ENCODE data around the gene BMPR1B. TPM values are rescaled to one million over a fixed set of nuclear protein-coding genes. Genes with fewer than 3 reads are reported as not detected.

The BMPR1B gene
- total RNA-seq, 1 experiment from 2014 or later = 0.35 TPM

DNA sequence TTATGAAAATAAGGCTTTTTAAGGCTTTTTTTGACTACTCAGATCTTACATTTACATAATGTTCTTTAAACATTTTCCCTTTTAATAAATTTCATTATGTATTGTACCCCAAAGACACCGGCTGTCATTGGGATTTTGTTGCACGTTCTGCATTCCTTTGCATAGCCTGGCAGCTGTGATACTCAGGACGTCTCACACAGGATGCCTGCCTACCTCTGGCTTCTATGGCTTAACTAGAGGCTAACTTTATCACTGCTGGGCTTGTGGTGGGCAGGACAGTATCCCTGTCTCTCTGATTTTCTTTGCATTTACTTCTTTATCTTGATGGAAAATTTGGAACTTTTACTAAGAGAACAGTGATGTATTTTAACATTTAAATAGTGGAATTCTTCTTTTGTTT lies 147.8 kb downstream of the BMPR1B start:
- H3K27me3 Mint-ChIP-seq (ENCODE audit: low read depth) = no peaks in the 10 kb centered on the region
- no peak overlapping the region for H4K91ac ChIP-seq (ENCODE audit: insufficient read length, low read depth, low read length)
- H3K9ac ChIP-seq (ENCODE audit: extremely low read depth, insufficient read length, low read length) = no peak overlapping the region
- H3K18ac ChIP-seq (ENCODE audit: insufficient read length, low read depth, low read length) = no peak overlapping the region
- H2BK12ac ChIP-seq (ENCODE audit: insufficient read length, low read depth, low read length) = no peak overlapping the region
- H3K4me3 Mint-ChIP-seq = no peak overlapping the region
- H3K4me1 Mint-ChIP-seq = peaks cover 8 to 9% of the 10 kb centered on the region in 2 experiments
- H2BK5ac ChIP-seq (ENCODE audit: insufficient read length, low read length) = no peak overlapping the region
- no peaks in the 10 kb centered on the region for H3K27me3 ChIP-seq (ENCODE audit: insufficient read depth, low read length)
- no peak overlapping the region for H4K8ac ChIP-seq (replicated peaks; ENCODE audit: insufficient read length, low read depth, low read length)
- no peak overlapping the region for H3K23ac ChIP-seq (ENCODE audit: insufficient read length, low read depth, low read length)
- H3K4me2 ChIP-seq (ENCODE audit: insufficient read depth, insufficient read length, low read length) = no peak overlapping the region
- H3T11ph ChIP-seq (ENCODE audit: low read length) = no peak overlapping the region
- no peaks in the 10 kb centered on the region for H4K20me1 ChIP-seq (ENCODE audit: control insufficient read depth, insufficient read depth, insufficient read length)
- H2AFZ ChIP-seq (ENCODE audit: low read length) = no peak overlapping the region
- no peak overlapping the region for H2BK20ac ChIP-seq (ENCODE audit: low read depth, low read length, poor library complexity, severe bottlenecking)
- H4K5ac ChIP-seq (ENCODE audit: insufficient read length, low read depth, low read length) = no peak overlapping the region
- H3K9me3 Mint-ChIP-seq = no peaks in the 10 kb centered on the region
- no peaks in the 10 kb centered on the region for H3K36me3 Mint-ChIP-seq (ENCODE audit: insufficient read depth in 1 of 3, low read depth in 3 of 3)
- no peak overlapping the region for H3K56ac ChIP-seq (ENCODE audit: insufficient read length, low read depth, low read length)
- no peak overlapping the region for H3K27ac ChIP-seq (ENCODE audit: insufficient read length, low read depth, low read length)
- no peak overlapping the region for H2BK15ac ChIP-seq (ENCODE audit: low read depth, low read length)
- H3K9me3 ChIP-seq (ENCODE audit: control insufficient read depth, low read depth, low read length) = no peaks in the 10 kb centered on the region
- no peaks in the 10 kb centered on the region for H3K79me1 ChIP-seq (ENCODE audit: insufficient read depth, low read depth, low read length, poor library complexity, severe bottlenecking)
- no peak overlapping the region for H2BK120ac ChIP-seq (ENCODE audit: low read depth, low read length, poor library complexity, severe bottlenecking)
- no peak overlapping the region for H3K14ac ChIP-seq (ENCODE audit: insufficient read depth, low read length)
- H3K79me2 ChIP-seq (ENCODE audit: insufficient read depth, low read length) = no peaks in the 10 kb centered on the region
- DNase-seq = no peak
- H3K4ac ChIP-seq (ENCODE audit: low read depth, low read length) = no peak overlapping the region
- H3K23me2 ChIP-seq (ENCODE audit: insufficient read length, low read depth, low read length, poor library complexity, severe bottlenecking) = no peaks in the 10 kb centered on the region
- no peak overlapping the region; a peak in 1 of 7 replicates for H3K27ac Mint-ChIP-seq
- TF ChIP-seq, protein P1, sequence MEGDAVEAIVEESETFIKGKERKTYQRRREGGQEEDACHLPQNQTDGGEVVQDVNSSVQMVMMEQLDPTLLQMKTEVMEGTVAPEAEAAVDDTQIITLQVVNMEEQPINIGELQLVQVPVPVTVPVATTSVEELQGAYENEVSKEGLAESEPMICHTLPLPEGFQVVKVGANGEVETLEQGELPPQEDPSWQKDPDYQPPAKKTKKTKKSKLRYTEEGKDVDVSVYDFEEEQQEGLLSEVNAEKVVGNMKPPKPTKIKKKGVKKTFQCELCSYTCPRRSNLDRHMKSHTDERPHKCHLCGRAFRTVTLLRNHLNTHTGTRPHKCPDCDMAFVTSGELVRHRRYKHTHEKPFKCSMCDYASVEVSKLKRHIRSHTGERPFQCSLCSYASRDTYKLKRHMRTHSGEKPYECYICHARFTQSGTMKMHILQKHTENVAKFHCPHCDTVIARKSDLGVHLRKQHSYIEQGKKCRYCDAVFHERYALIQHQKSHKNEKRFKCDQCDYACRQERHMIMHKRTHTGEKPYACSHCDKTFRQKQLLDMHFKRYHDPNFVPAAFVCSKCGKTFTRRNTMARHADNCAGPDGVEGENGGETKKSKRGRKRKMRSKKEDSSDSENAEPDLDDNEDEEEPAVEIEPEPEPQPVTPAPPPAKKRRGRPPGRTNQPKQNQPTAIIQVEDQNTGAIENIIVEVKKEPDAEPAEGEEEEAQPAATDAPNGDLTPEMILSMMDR (conservative IDR thresholded peaks at IDR 0.05) = no peak
- H2AK5ac ChIP-seq (ENCODE audit: insufficient read length, low read length) = no peak overlapping the region
- WGBS (ENCODE audit: extremely low coverage, insufficient read length, low lambda C conversion rate) = no CpG with 5 or more reads among the region's 3 CpGs
- no peaks in the 10 kb centered on the region for H3K4me1 ChIP-seq (ENCODE audit: insufficient read depth, low read length)

All from H9 (cell line).